ENCODE measurements around the gene C16orf92.

DNA sequence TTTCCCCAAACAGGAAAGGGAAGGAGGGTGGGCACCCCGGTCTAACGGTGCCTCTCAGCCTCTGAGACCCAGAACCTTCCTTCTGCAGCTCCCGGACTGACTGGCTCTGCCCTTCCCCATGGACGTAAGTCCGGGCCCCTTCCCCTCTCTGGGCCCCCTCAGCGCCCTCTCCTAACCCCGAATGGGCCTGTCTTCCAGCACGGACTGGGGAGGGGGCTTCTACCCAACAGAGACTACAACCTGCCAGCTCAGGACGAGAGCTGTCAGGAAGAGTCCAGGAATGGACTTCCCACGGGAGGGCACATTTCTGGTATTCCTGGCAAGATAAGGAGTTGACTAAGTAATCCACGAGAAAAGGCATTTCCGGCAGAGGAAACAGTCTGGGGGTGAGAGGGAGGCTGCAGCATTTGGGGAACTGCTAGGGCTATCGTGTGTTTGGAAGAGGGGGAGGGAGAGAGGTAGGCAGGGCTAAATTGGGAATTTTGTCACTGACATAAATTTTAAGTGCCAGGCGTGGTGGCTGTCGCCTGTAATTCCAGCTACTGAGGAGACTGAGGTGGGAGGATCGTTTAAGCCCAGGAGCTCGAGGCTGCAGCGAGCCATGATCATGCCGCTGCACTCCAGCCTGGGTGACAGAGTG lies 30.5 kb downstream of the C16orf92 start:
- no peak for TF ChIP-seq GATA3 (IDR thresholded peaks at IDR 0.05; ENCODE audit: low read depth, low read length)
- TF ChIP-seq GATA2 (IDR thresholded peaks at IDR 0.05; ENCODE audit: low read depth, low read length): no peak

Measured in SH-SY5Y (cell line).